ENCODE results near the gene DACT2.

- no peak for TF ChIP-seq EZH2 (IDR thresholded peaks at IDR 0.05; ENCODE audit: borderline replicate concordance, low read depth, low read length, severe bottlenecking)
- TF ChIP-seq, protein P1, sequence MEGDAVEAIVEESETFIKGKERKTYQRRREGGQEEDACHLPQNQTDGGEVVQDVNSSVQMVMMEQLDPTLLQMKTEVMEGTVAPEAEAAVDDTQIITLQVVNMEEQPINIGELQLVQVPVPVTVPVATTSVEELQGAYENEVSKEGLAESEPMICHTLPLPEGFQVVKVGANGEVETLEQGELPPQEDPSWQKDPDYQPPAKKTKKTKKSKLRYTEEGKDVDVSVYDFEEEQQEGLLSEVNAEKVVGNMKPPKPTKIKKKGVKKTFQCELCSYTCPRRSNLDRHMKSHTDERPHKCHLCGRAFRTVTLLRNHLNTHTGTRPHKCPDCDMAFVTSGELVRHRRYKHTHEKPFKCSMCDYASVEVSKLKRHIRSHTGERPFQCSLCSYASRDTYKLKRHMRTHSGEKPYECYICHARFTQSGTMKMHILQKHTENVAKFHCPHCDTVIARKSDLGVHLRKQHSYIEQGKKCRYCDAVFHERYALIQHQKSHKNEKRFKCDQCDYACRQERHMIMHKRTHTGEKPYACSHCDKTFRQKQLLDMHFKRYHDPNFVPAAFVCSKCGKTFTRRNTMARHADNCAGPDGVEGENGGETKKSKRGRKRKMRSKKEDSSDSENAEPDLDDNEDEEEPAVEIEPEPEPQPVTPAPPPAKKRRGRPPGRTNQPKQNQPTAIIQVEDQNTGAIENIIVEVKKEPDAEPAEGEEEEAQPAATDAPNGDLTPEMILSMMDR (IDR thresholded peaks at IDR 0.05; ENCODE audit: borderline replicate concordance, extremely low read depth, low read length, poor library complexity, severe bottlenecking) = no peak
Observed at GRCh38 chr6:168318090-168318489, 1.5 kb downstream of the DACT2 start.
